Osteoblast (primary cell): ENCODE results near the gene RPL7A. TPM values are rescaled to one million over a fixed set of nuclear protein-coding genes. Genes with fewer than 3 reads are reported as not detected.

ENCODE experiments used
- DNase-seq: peaks from one replicate; pipeline ENCODE4 v3.0.0; 2011; ENCODE audit warnings: low spot score, mixed read lengths; ENCODE audit not compliant: insufficient read length; ENCODE audit errors: missing footprints
- H2AFZ ChIP-seq: 2 replicates; pipeline ENCODE4 v1.6.0; 2011; ENCODE audit warnings: mild to moderate bottlenecking, low read length
- H3K27ac ChIP-seq: 2 replicates; pipeline ENCODE4 v1.5.1; 2011; ENCODE audit warnings: mild to moderate bottlenecking, low read depth, low read length, moderate library complexity
- H3K27me3 ChIP-seq: 2 replicates; pipeline ENCODE4 v1.6.0; 2012; ENCODE audit warnings: mild to moderate bottlenecking, control low read depth, inconsistent platforms, low read length, moderate library complexity; ENCODE audit not compliant: insufficient read depth
- H3K36me3 ChIP-seq: 2 replicates; pipeline ENCODE4 v1.5.1; 2011; ENCODE audit warnings: mild to moderate bottlenecking, low read length, control low read depth, moderate library complexity; ENCODE audit not compliant: insufficient read depth
- H3K4me1 ChIP-seq: 2 replicates; pipeline ENCODE4 v1.5.1; 2011; ENCODE audit warnings: mild to moderate bottlenecking, low read length, control low read depth, moderate library complexity; ENCODE audit not compliant: insufficient read depth
- H3K4me2 ChIP-seq: 2 replicates; pipeline ENCODE4 v1.6.0; 2011; ENCODE audit warnings: mild to moderate bottlenecking, low read length; ENCODE audit not compliant: insufficient read depth
- H3K4me3 ChIP-seq: fragments of 200-600 bp; sonication (generic); 3 replicates; pipeline ENCODE4 v1.5.1; 2012; ENCODE audit warnings: mild to moderate bottlenecking, low read length, inconsistent platforms; ENCODE audit not compliant: insufficient read depth
- H3K79me2 ChIP-seq: 2 replicates; pipeline ENCODE4 v1.6.0; 2012; ENCODE audit warnings: mild to moderate bottlenecking, low read length, control low read depth, inconsistent platforms; ENCODE audit not compliant: insufficient read depth
- H3K9me3 ChIP-seq: 2 replicates; pipeline ENCODE4 v1.5.1; 2011; ENCODE audit warnings: low read depth, low read length, control low read depth
- H4K20me1 ChIP-seq: 2 replicates; pipeline ENCODE4 v1.6.0; 2012; ENCODE audit warnings: mild to moderate bottlenecking, low read length, control low read depth; ENCODE audit not compliant: insufficient read depth
- CTCF ChIP-seq: IDR thresholded peaks from 2 replicates; pipeline ENCODE4 v1.5.1; 2011; ENCODE audit warnings: mild to moderate bottlenecking, low read depth, low read length, moderate library complexity; ENCODE audit errors: extremely low read depth
- total RNA-seq: library from RNA; depleted of rRNA; stranded (reverse); fragments of >200 nt; gene quantifications from 2 replicates; pipeline ENCODE4 v1.2.3, GENCODE V29; 2012

RPL7A gene
- total RNA-seq, 1 donor, result 1,763 TPM

GRCh38 chr9:133340256-133340655 is 7.8 kb upstream of the RPL7A start:
- no peak for DNase-seq
- H3K79me2 ChIP-seq, result peaks cover 12% of the 10 kb centered on the region
- no peak overlapping the region for H3K4me2 ChIP-seq
- no peaks in the 10 kb centered on the region for H3K9me3 ChIP-seq
- no peak overlapping the region for H3K27ac ChIP-seq
- no peaks in the 10 kb centered on the region for H3K27me3 ChIP-seq
- H3K36me3 ChIP-seq, result peaks cover 54% of the 10 kb centered on the region
- H3K4me3 ChIP-seq, result no peak overlapping the region
- TF ChIP-seq CTCF, result no peak
- H2AFZ ChIP-seq, result no peak overlapping the region
- peaks cover 9% of the 10 kb centered on the region for H3K4me1 ChIP-seq
- peaks cover 3% of the 10 kb centered on the region for H4K20me1 ChIP-seq

GRCh38 chr9:133340916-133341315 is 7.1 kb upstream of the RPL7A start:
- Histone ChIP-seq H3K27ac (no peak overlapping the region), H3K4me3 (no peak overlapping the region), H3K9me3 (no peaks in the 10 kb centered on the region), H3K4me1 (peaks cover 8% of the 10 kb centered on the region), H4K20me1 (peaks cover 9% of the 10 kb centered on the region), H3K36me3 (peaks cover 60% of the 10 kb centered on the region), H3K79me2 (peaks cover 12% of the 10 kb centered on the region), H3K27me3 (no peaks in the 10 kb centered on the region), H2AFZ (no peak overlapping the region), H3K4me2 (no peak overlapping the region)
- no peak for TF ChIP-seq CTCF
- DNase-seq, result peak; percentile 18

DNA sequence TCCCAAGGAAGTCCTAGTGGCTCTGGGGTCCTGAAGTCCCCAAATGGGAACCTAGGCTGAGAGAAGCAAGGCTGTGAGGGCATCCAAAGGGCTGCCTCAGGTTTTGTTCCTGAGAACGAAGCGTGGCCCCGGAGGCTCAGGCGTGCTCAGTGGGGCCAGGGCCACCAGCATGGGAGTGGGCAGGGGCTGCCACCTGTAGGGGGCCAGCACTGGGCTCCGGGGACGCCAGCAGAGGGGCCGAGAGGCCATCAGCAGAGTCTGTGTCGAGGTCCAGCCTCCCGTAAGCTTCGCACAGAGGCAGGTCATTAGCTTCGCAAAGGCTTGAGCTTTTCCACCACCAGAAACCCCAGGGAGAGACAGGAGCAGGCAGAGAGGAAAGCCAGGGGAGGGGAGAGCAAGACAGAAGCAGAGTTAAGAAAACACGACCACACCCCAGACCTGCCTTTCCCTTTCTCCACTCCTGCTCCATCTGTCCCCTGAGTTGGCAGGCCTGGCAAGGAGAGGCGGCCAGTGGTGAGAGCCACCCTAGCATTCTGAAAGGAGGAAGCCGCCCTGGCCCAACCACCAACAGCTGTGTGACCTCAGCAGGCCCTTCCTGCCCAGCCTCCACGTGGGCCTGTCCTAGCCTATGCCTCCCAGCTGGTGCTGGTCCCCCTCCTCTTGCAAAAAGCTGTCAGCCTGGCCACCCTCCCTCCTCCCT is 6.5 kb upstream of the RPL7A start:
- Histone ChIP-seq H3K79me2 (peaks cover 17% of the 10 kb centered on the region), H3K27ac (no peak overlapping the region), H3K4me2 (no peak overlapping the region), H3K4me3 (no peak overlapping the region), H3K4me1 (peaks cover 8% of the 10 kb centered on the region), H3K9me3 (no peaks in the 10 kb centered on the region), H3K27me3 (no peaks in the 10 kb centered on the region), H2AFZ (no peak overlapping the region), H4K20me1 (peaks cover 15% of the 10 kb centered on the region), H3K36me3 (peaks cover 63% of the 10 kb centered on the region)
- peak; percentile 27 for DNase-seq
- TF ChIP-seq CTCF, result no peak

GRCh38 chr9:133342069-133342406 is 6.0 kb upstream of the RPL7A start:
- Histone ChIP-seq H3K36me3 (peaks cover 63% of the 10 kb centered on the region), H2AFZ (no peak overlapping the region), H3K4me1 (peaks cover 7% of the 10 kb centered on the region), H3K4me3 (no peak overlapping the region), H3K9me3 (no peaks in the 10 kb centered on the region), H3K27me3 (no peaks in the 10 kb centered on the region), H3K79me2 (peaks cover 22% of the 10 kb centered on the region), H3K27ac (no peak overlapping the region), H3K4me2 (no peak overlapping the region), H4K20me1 (peaks cover 16% of the 10 kb centered on the region)
- peak; percentile 13 for TF ChIP-seq CTCF
- peak; percentile 65 for DNase-seq
